ENCODE results near the gene FECH. TPM values are rescaled to one million over a fixed set of nuclear protein-coding genes. Genes with fewer than 3 reads are reported as not detected.

FECH gene
- total RNA-seq, 4 donors from 2014 or later: 20.3 to 137 (median 30.7) TPM

- no peak for DNase-seq
- Histone ChIP-seq H3K27ac (no peak overlapping the region), H3K4me3 (no peak overlapping the region), H3K4me1 (no peaks in the 10 kb centered on the region), H3K9me3 (no peaks in the 10 kb centered on the region), H3K27me3 (no peaks in the 10 kb centered on the region), H3K36me3 (no peaks in the 10 kb centered on the region)
- intact Hi-C loops (cut with DNase I; ENCODE audit: low total_unique reads): no loop called here
- TF ChIP-seq POLR2A (IDR thresholded peaks at IDR 0.05) (no peak), CTCF (IDR thresholded peaks at IDR 0.05) (no peak)
Observed at GRCh38 chr18:57569133-57569532, 17.4 kb downstream of the FECH start.

GRCh38 chr18:57561728-57562423 is 24.6 kb downstream of the FECH start:
- H3K27ac ChIP-seq: no peak overlapping the region
- intact Hi-C loops (cut with DNase I; ENCODE audit: low total_unique reads): no loop called here
- no peaks in the 10 kb centered on the region for H3K4me1 ChIP-seq
- no peaks in the 10 kb centered on the region for H3K9me3 ChIP-seq
- no peaks in the 10 kb centered on the region for H3K36me3 ChIP-seq
- no peaks in the 10 kb centered on the region for H3K27me3 ChIP-seq
- peak; percentile 53 to 76 (median 68) for TF ChIP-seq CTCF (IDR thresholded peaks at IDR 0.05)
- no peak for TF ChIP-seq POLR2A (IDR thresholded peaks at IDR 0.05)
- no peak for DNase-seq
- H3K4me3 ChIP-seq: no peak overlapping the region

GRCh38 chr18:57561261-57561660 is 25.2 kb downstream of the FECH start:
- no peaks in the 10 kb centered on the region for H3K9me3 ChIP-seq
- intact Hi-C loops (cut with DNase I; ENCODE audit: low total_unique reads): no loop called here

GRCh38 chr18:57559314-57559713 is 27.2 kb downstream of the FECH start:
- no peak for DNase-seq
- no peaks in the 10 kb centered on the region for H3K4me1 ChIP-seq
- no peak overlapping the region for H3K27ac ChIP-seq
- TF ChIP-seq CTCF (IDR thresholded peaks at IDR 0.05) (no peak), POLR2A (IDR thresholded peaks at IDR 0.05) (no peak)
- intact Hi-C loops (cut with DNase I; ENCODE audit: low total_unique reads): no loop called here
- H3K4me3 ChIP-seq: no peak overlapping the region
- no peaks in the 10 kb centered on the region for H3K27me3 ChIP-seq
- H3K9me3 ChIP-seq: no peaks in the 10 kb centered on the region
- no peaks in the 10 kb centered on the region for H3K36me3 ChIP-seq

More at GRCh38 chr18:57561261-57561660, 25.2 kb downstream of the FECH start:
- Histone ChIP-seq H3K27ac (no peak overlapping the region), H3K4me3 (no peak overlapping the region), H3K27me3 (no peaks in the 10 kb centered on the region), H3K4me1 (no peaks in the 10 kb centered on the region), H3K36me3 (no peaks in the 10 kb centered on the region)
- TF ChIP-seq POLR2A (IDR thresholded peaks at IDR 0.05): no peak
- TF ChIP-seq CTCF (IDR thresholded peaks at IDR 0.05): no peak
- DNase-seq: no peak

- no peak for DNase-seq
- intact Hi-C loops (cut with DNase I; ENCODE audit: low total_unique reads): no loop called here
- no peaks in the 10 kb centered on the region for H3K36me3 ChIP-seq
Observed at GRCh38 chr18:57555134-57555533, 31.4 kb downstream of the FECH start.

More at GRCh38 chr18:57555134-57555533, 31.4 kb downstream of the FECH start:
- TF ChIP-seq POLR2A (IDR thresholded peaks at IDR 0.05): no peak
- TF ChIP-seq CTCF (IDR thresholded peaks at IDR 0.05): no peak
- Histone ChIP-seq H3K4me3 (no peak overlapping the region), H3K27me3 (no peaks in the 10 kb centered on the region), H3K9me3 (no peaks in the 10 kb centered on the region), H3K4me1 (no peaks in the 10 kb centered on the region), H3K27ac (no peak overlapping the region)
